ENCODE data around the gene IRGC. TPM values are rescaled to one million over a fixed set of nuclear protein-coding genes. Genes with fewer than 3 reads are reported as not detected.
A peak's percentile ranks its signal among the peaks of the same experiment; 100 is the strongest.

The IRGC gene
- total and polyA plus RNA-seq, 2 of the 13 experiments (the other 11 are each of a cell fraction or from before 2014, with no cell fraction given): not detected

GRCh38 chr19:43752287-43752875 lies 36.5 kb downstream of the IRGC start:
- intact Hi-C loops (cut with micrococcal nuclease; ENCODE audit: unreplicated experiment) (no loop called here), in situ Hi-C loops (cut with HindIII; ENCODE audit: extremely low pct_ligation_motif_present, low pct_unique_long_range_greater_than_20kb) (no loop called here)
- Histone ChIP-seq H3K4me1 (ENCODE audit: insufficient read depth, low read length) (peaks cover 18% of the 10 kb centered on the region), H3K4me2 (ENCODE audit: low read depth, low read length) (no peak overlapping the region), H3K9ac (ENCODE audit: insufficient read depth, low read depth, low read length) (no peak overlapping the region), H3K36me3 (replicated peaks in 1 of 2; ENCODE audit: control insufficient read depth in 1 of 2, insufficient read depth in 2 of 2, low read length in 2 of 2) (peaks cover 14 to 38% of the 10 kb centered on the region in 2 experiments), H3K27me3 (ENCODE audit: control insufficient read depth in 1 of 2, insufficient read depth in 2 of 2, low read length in 2 of 2) (no peaks in the 10 kb centered on the region), H3K9me3 (ENCODE audit: low read length) (no peaks in the 10 kb centered on the region), H2AFZ (ENCODE audit: low read length) (no peak overlapping the region), H3K4me3 (replicated peaks in 1 of 3; ENCODE audit: insufficient read depth in 1 of 3, low read depth in 2 of 3, low read length in 3 of 3) (no peak overlapping the region), H4K20me1 (ENCODE audit: insufficient read depth, low read length) (no peaks in the 10 kb centered on the region), H3K79me2 (ENCODE audit: insufficient read depth, low read length) (peaks cover 16% of the 10 kb centered on the region), H3K27ac (ENCODE audit: extremely low read length, insufficient read depth, low read length) (no peak overlapping the region)
- BruUV-seq (replicated peaks): no TSS peak
- ATAC-seq (no peak), DNase-seq (ENCODE audit: low spot score) (no peak), FAIRE-seq (no peak)
- ChIA-PET POLR2A (no interaction called here), CTCF (ENCODE audit: low intra/inter-chr PET ratio, low total read pairs) (no interaction called here)
- TF ChIP-seq KDM4B (CRISPR knock-in tag; IDR thresholded peaks at IDR 0.05) (no peak), ZNF460 (CRISPR knock-in tag; IDR thresholded peaks at IDR 0.05; ENCODE audit: borderline replicate concordance) (peak; percentile 16; the same call in 1 of the 2 replicates)
- WGBS (ENCODE audit: low lambda C conversion rate): 98% methylated on average over 6 of the region's 6 CpGs

- no peak overlapping the region for H2AFZ ChIP-seq (ENCODE audit: low read length)
- in situ Hi-C loops (cut with HindIII; ENCODE audit: extremely low pct_ligation_motif_present, low pct_unique_long_range_greater_than_20kb): no loop called here
- no peak for TF ChIP-seq ZNF101 (CRISPR knock-in tag; IDR thresholded peaks at IDR 0.05; ENCODE audit: borderline replicate concordance, low read depth)
- no peak for TF ChIP-seq NRL (CRISPR knock-in tag; IDR thresholded peaks at IDR 0.05; ENCODE audit: borderline replicate concordance)
- 0 out of 2 replicates have a peak, but pooled peaks have one; percentile 39 for TF ChIP-seq ZNF816 (CRISPR knock-in tag; IDR thresholded peaks at IDR 0.05; ENCODE audit: borderline replicate concordance)
- TF ChIP-seq TBX3 (IDR thresholded peaks at IDR 0.05; ENCODE audit: borderline replicate concordance): no peak
- no peak for TF ChIP-seq NFYC (CRISPR knock-in tag; IDR thresholded peaks at IDR 0.05)
- no peak for TF ChIP-seq ZNF749 (CRISPR knock-in tag; IDR thresholded peaks at IDR 0.05; ENCODE audit: borderline replicate concordance)
- no peak for TF ChIP-seq ZNF432 (CRISPR knock-in tag; IDR thresholded peaks at IDR 0.05; ENCODE audit: borderline replicate concordance)
- no peak for TF ChIP-seq NR2F6 (IDR thresholded peaks at IDR 0.05)
- no peak for TF ChIP-seq NR2F6 (CRISPR knock-in tag; IDR thresholded peaks at IDR 0.05)
- TF ChIP-seq ZBTB39 (CRISPR knock-in tag; IDR thresholded peaks at IDR 0.05): no peak
- TF ChIP-seq ZFP36 (IDR thresholded peaks at IDR 0.05; ENCODE audit: borderline replicate concordance, low read depth, low read length, partially characterized antibody): no peak
- TF ChIP-seq ZBTB2 (CRISPR knock-in tag; IDR thresholded peaks at IDR 0.05; ENCODE audit: low read depth): no peak
These were observed 38.3 kb downstream of the IRGC start for GRCh38 chr19:43754253-43754502.

More at GRCh38 chr19:43754253-43754502, 38.3 kb downstream of the IRGC start:
- DNase-seq (ENCODE audit: low spot score) (no peak), ATAC-seq (no peak), FAIRE-seq (no peak)
- ChIA-PET POLR2A (interaction anchor here (0.7 to 1.6 kb wide), 9 partner anchors 9 to 147 kb away, joined by 3 to 20 read pairs (median 5); partner anchors contain the start of gene ZNF283), CTCF (ENCODE audit: low intra/inter-chr PET ratio, low total read pairs) (no interaction called here)
- Histone ChIP-seq H3K4me3 (replicated peaks in 1 of 3; ENCODE audit: insufficient read depth in 1 of 3, low read depth in 2 of 3, low read length in 3 of 3) (peak overlapping the region; percentile 66 to 83 (median 67)), H3K36me3 (replicated peaks in 1 of 2; ENCODE audit: control insufficient read depth in 1 of 2, insufficient read depth in 2 of 2, low read length in 2 of 2) (peaks cover 7 to 22% of the 10 kb centered on the region in 2 experiments), H3K4me1 (ENCODE audit: insufficient read depth, low read length) (peaks cover 21% of the 10 kb centered on the region), H3K27ac (ENCODE audit: extremely low read length, insufficient read depth, low read length) (peak overlapping the region; percentile 93), H4K20me1 (ENCODE audit: insufficient read depth, low read length) (no peaks in the 10 kb centered on the region), H3K9ac (ENCODE audit: insufficient read depth, low read depth, low read length) (peak overlapping the region; percentile 90), H3K4me2 (ENCODE audit: low read depth, low read length) (peak overlapping the region; percentile 88), H3K9me3 (ENCODE audit: low read length) (no peaks in the 10 kb centered on the region), H3K27me3 (ENCODE audit: control insufficient read depth in 1 of 2, insufficient read depth in 2 of 2, low read length in 2 of 2) (no peaks in the 10 kb centered on the region), H3K79me2 (ENCODE audit: insufficient read depth, low read length) (peaks cover 16% of the 10 kb centered on the region)
- BruUV-seq (replicated peaks): TSS peak; percentile 77
- intact Hi-C loops (cut with micrococcal nuclease; ENCODE audit: unreplicated experiment): no loop called here
- 1% methylated on average over 11 of the region's 11 CpGs for WGBS (ENCODE audit: low lambda C conversion rate)

Measured in HepG2 (cell line).